ENCODE data around the gene SLC14A1. TPM values are rescaled to one million over a fixed set of nuclear protein-coding genes. Genes with fewer than 3 reads are reported as not detected.
A peak's percentile ranks its signal among the peaks of the same experiment; 100 is the strongest.

Gene SLC14A1
- total RNA-seq, 1 experiment from 2014 or later: not detected

- DNase-seq (ENCODE audit: extremely low read depth, low read depth): no peak
Measured at GRCh38 chr18:45792506-45793263, 68.7 kb downstream of the SLC14A1 start.

- DNase-seq (ENCODE audit: extremely low read depth, low read depth): peak; percentile 28
Measured at GRCh38 chr18:45793264-45793965, 69.4 kb downstream of the SLC14A1 start.

GRCh38 chr18:45801416-45802004 is 77.5 kb downstream of the SLC14A1 start:
- no peak for DNase-seq (ENCODE audit: extremely low read depth, low read depth)

Small RNA genes within 50 kb of the gene (small RNA-seq; reads per million reads assigned to genes)
- gene AC087685.1: 0 reads per million in 2 experiments

Other genes starting within 250 kb of the SLC14A1 start
- 0.12 TPM in 1 of 2 replicates, not detected in the other for gene SLC14A2, start 108.7 kb upstream of the SLC14A1 start, total RNA-seq (2014; rRNA removed; shearing (Covaris generic))
- gene SIGLEC15, start 101.5 kb downstream of the SLC14A1 start, total RNA-seq (2014; rRNA removed; shearing (Covaris generic)): not detected in 2 replicates
- gene EPG5, start 243.1 kb downstream of the SLC14A1 start, total RNA-seq (2014; rRNA removed; shearing (Covaris generic)): 9.0 and 11.0 TPM in 2 replicates